SK-N-SH (cell line): Measurements from ENCODE around the gene CELF5. TPM values are rescaled to one million over a fixed set of nuclear protein-coding genes. Genes with fewer than 3 reads are reported as not detected.

Experiments used
- CTCF ChIA-PET: fragments of 300-600, 350-600 bp; formaldehyde crosslinking; extraction: SDS; loops from one replicate; lab custom pipeline; 2021; lab: Yijun Ruan, JAX
- POLR2A ChIA-PET: fragments of 350-600 bp; sonication (Branson Sonifier 250); formaldehyde crosslinking; extraction: SDS; loops from one replicate; lab custom pipeline; 2020; ENCODE audit warnings: antibody characterized with exemption, inconsistent platforms; lab: Yijun Ruan, JAX
- DNase-seq: peaks from one replicate; pipeline ENCODE4 v3.0.0; 2012
- H2AFZ ChIP-seq: fragments of 200-600 bp; sonication (generic); 2 replicates; pipeline ENCODE4 v1.8.1; 2016; ENCODE audit warnings: antibody characterized with exemption, mild to moderate bottlenecking, low read depth
- H3F3A ChIP-seq: fragments of 200-600 bp; sonication (generic); replicated peaks from 2 replicates; pipeline ENCODE3; 2016; ENCODE audit warnings: antibody characterized with exemption, mild to moderate bottlenecking; ENCODE audit not compliant: insufficient read depth
- H3K27ac ChIP-seq, 2 experiments: fragments of 200-500 bp in 1 of 2; fragments of 200-600 bp in 1 of 2; sonication (Bioruptor generic) in 1 of 2; sonication (generic), shearing (Covaris generic) in 1 of 2; 2 replicates each; pipeline versions ENCODE4 v1.5.1 to v1.6.1; 2014 to 2016; ENCODE audit warnings: low read depth in 2 of 2, inconsistent platforms in 1 of 2, low read length in 1 of 2, mild to moderate bottlenecking in 1 of 2, mixed read lengths in 1 of 2
- H3K27me3 ChIP-seq: fragments of 200-600 bp; sonication (generic), shearing (Covaris generic); 2 replicates; pipeline ENCODE4 v1.6.1; 2016; ENCODE audit warnings: mixed run types; ENCODE audit not compliant: insufficient read depth
- H3K36me3 ChIP-seq, 2 experiments: fragments of 200-500 bp in 1 of 2; fragments of 200-600 bp in 1 of 2; sonication (Bioruptor generic) in 1 of 2; sonication (generic) in 1 of 2; replicated peaks in 1 of 2; 2 replicates each; pipeline versions ENCODE3 to v1.5.1; 2014 to 2016; ENCODE audit warnings: low read length in 1 of 2, mild to moderate bottlenecking in 1 of 2; ENCODE audit not compliant: insufficient read depth in 2 of 2, control insufficient read depth in 1 of 2
- H3K4me1 ChIP-seq, 2 experiments: fragments of 200-500 bp in 1 of 2; fragments of 200-600 bp in 1 of 2; sonication (Bioruptor generic) in 1 of 2; sonication (generic), shearing (Covaris generic) in 1 of 2; 2 replicates each; pipeline versions ENCODE4 v1.5.1 to v1.6.1; 2014 to 2016; ENCODE audit warnings: low read depth in 1 of 2, low read length in 1 of 2, mixed run types in 1 of 2; ENCODE audit not compliant: insufficient read depth in 2 of 2, control insufficient read depth in 1 of 2
- H3K4me2 ChIP-seq: fragments of 200-600 bp; sonication (generic), shearing (Covaris generic); 2 replicates; pipeline ENCODE4 v1.6.1; 2017; ENCODE audit warnings: mixed run types
- H3K4me3 ChIP-seq, 2 experiments: fragments of 200-500 bp in 1 of 2; fragments of 200-600 bp in 1 of 2; sonication (Bioruptor generic) in 1 of 2; sonication (generic), shearing (Covaris generic) in 1 of 2; 2 replicates each; pipeline versions ENCODE4 v1.5.1 to v1.8.1; 2014 to 2016; ENCODE audit warnings: low read depth in 2 of 2, inconsistent platforms in 1 of 2, low read length in 1 of 2, mild to moderate bottlenecking in 1 of 2, mixed read lengths in 1 of 2, moderate library complexity in 1 of 2
- H3K79me2 ChIP-seq: fragments of 200-600 bp; sonication (generic); 2 replicates; pipeline ENCODE4 v1.8.1; 2017; ENCODE audit warnings: mild to moderate bottlenecking; ENCODE audit not compliant: insufficient read depth
- H3K9ac ChIP-seq: fragments of 200-600 bp; sonication (generic); 2 replicates; pipeline ENCODE4 v1.6.1; 2017; ENCODE audit warnings: mixed run types
- H3K9me2 ChIP-seq: fragments of 200-600 bp; sonication (generic); 2 replicates; pipeline ENCODE4 v1.6.1; 2017; ENCODE audit warnings: mixed run types
- H3K9me3 ChIP-seq: fragments of 200-600 bp; sonication (generic); 2 replicates; pipeline ENCODE4 v1.6.1; 2017; ENCODE audit warnings: mixed run types, mild to moderate bottlenecking, moderate library complexity
- H4K20me1 ChIP-seq: fragments of 200-600 bp; sonication (generic); 2 replicates; pipeline ENCODE4 v1.6.1; 2017; ENCODE audit warnings: mild to moderate bottlenecking, mixed run types; ENCODE audit not compliant: insufficient read depth
- CHD2 ChIP-seq: fragments of 150-350 bp; IDR thresholded peaks from 2 replicates; pipeline ENCODE4 v1.6.1; 2018; ENCODE audit warnings: low read length; ENCODE audit not compliant: partially characterized antibody
- CTCF ChIP-seq: fragments of 200-600 bp; sonication (generic); IDR thresholded peaks from 2 replicates; pipeline ENCODE4 v1.6.1; 2017; ENCODE audit warnings: antibody characterized with exemption, mild to moderate bottlenecking, moderate library complexity
- ELF1 ChIP-seq: IDR thresholded peaks from 2 replicates; pipeline ENCODE4 v1.4.0; 2012
- EZH2phosphoT487 ChIP-seq: fragments of 200-600 bp; sonication (generic); IDR thresholded peaks from 2 replicates; pipeline ENCODE4 v1.6.1; 2017; ENCODE audit warnings: low read depth, mixed run types, mild to moderate bottlenecking, antibody characterized with exemption, moderate library complexity, borderline replicate concordance
- FOSL2 ChIP-seq: IDR thresholded peaks from 2 replicates; pipeline ENCODE4 v1.4.0; 2012; ENCODE audit warnings: low read depth, mild to moderate bottlenecking, moderate library complexity, borderline replicate concordance
- FOXJ3 ChIP-seq: sonication (generic); formaldehyde crosslinking; IDR thresholded peaks from 2 replicates; pipeline ENCODE4 v1.5.1; 2020; ENCODE audit warnings: mild to moderate bottlenecking, missing genetic modification reagents
- FOXM1 ChIP-seq: IDR thresholded peaks from 2 replicates; pipeline ENCODE4 v1.4.0; 2012; ENCODE audit warnings: low read depth, mild to moderate bottlenecking
- PBX3 ChIP-seq: IDR thresholded peaks from 2 replicates; pipeline ENCODE4; 2012
- POLR2AphosphoS5 ChIP-seq: IDR thresholded peaks from 2 replicates; pipeline ENCODE4 v1.6.1; 2012; ENCODE audit warnings: low read depth, low read length
- RFX5 ChIP-seq: IDR thresholded peaks from 2 replicates; pipeline ENCODE4 v1.6.1; 2012; ENCODE audit warnings: mild to moderate bottlenecking, improper control_type of control experiment, low read length
- RXRA ChIP-seq: IDR thresholded peaks from 2 replicates; pipeline ENCODE4 v1.4.0; 2012; ENCODE audit warnings: low read depth, mild to moderate bottlenecking, borderline replicate concordance
- SIN3A ChIP-seq: IDR thresholded peaks from 2 replicates; pipeline ENCODE4 v1.6.1; 2012; ENCODE audit warnings: low read depth, mild to moderate bottlenecking, low read length, moderate library complexity, borderline replicate concordance
- TAF1 ChIP-seq: IDR thresholded peaks from 2 replicates; pipeline ENCODE4 v1.6.1; 2012; ENCODE audit warnings: low read depth, mild to moderate bottlenecking, low read length, moderate library complexity, borderline replicate concordance
- TEAD4 ChIP-seq: IDR thresholded peaks from 2 replicates; pipeline ENCODE4 v1.4.0; 2012; ENCODE audit warnings: mild to moderate bottlenecking, borderline replicate concordance; ENCODE audit not compliant: insufficient read depth
- USF1 ChIP-seq: IDR thresholded peaks from 2 replicates; pipeline ENCODE4 v1.4.0; 2012; ENCODE audit warnings: low read depth, borderline replicate concordance
- YY1 ChIP-seq: IDR thresholded peaks from 2 replicates; pipeline ENCODE4 v1.4.0; 2012; ENCODE audit warnings: low read depth, mild to moderate bottlenecking
- WGBS: methylation state at CpG from one replicate; pipeline ENCODE4 v1.1.6; 2017; ENCODE audit warnings: low lambda C conversion rate; 5-methylcytosine and 5-hydroxymethylcytosine counted together
- polyA plus RNA-seq, 3 experiments: library from polyadenylated mRNA; depleted of rRNA; stranded (reverse); fragments of >200 nt; gene quantifications; 2 replicates each; pipeline ENCODE4 v1.2.3, GENCODE V29; 2012
- TF ChIP-seq, protein P1 (sequence below): IDR thresholded peaks from 2 replicates; pipeline ENCODE4 v1.4.0; 2012; ENCODE audit warnings: low read depth, borderline replicate concordance
- TF ChIP-seq, protein P2 (sequence below): fragments of 150-350 bp; IDR thresholded peaks from 2 replicates; pipeline ENCODE4 v1.6.1; 2016; ENCODE audit warnings: mild to moderate bottlenecking, low read depth, low read length

The CELF5 gene
- polyA plus RNA-seq, 1 of the 3 experiments (the other 2 are of a cell fraction) = 0.33 TPM

DNA sequence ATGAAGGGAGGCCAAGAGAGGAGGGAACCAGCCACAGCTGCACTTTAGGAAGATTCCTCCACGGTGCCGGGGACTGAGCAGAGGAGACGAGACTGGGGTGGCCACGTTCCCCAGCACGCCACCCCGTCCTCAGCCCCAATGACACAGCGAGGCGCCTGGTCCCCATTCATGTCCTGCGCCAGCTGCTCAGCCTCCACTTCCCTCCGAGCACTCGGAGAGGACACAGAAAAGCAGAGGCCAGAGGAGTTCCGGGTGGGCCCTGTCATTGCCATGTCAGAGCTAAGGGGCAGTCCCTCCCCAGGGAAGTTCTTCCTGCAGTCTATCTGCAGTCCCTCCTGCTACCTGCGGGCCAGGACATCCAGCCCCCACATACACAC, 88.7 kb downstream of the CELF5 start:
- H3K4me2 ChIP-seq = no peak overlapping the region
- no peaks in the 10 kb centered on the region for H3K36me3 ChIP-seq
- H3K4me1 ChIP-seq = no peaks in the 10 kb centered on the region
- TF ChIP-seq USF1 (no peak), FOSL2 (no peak), TAF1 (no peak), ELF1 (no peak), RFX5 (no peak), FOXM1 (no peak), FOXJ3 (CRISPR knock-in tag) (no peak)
- H3K27me3 ChIP-seq = peaks cover 11% of the 10 kb centered on the region; the same call in 1 of the 2 replicates
- no peaks in the 10 kb centered on the region for H3K9me2 ChIP-seq
- no peak overlapping the region for H3K9ac ChIP-seq
- no peak overlapping the region for H3K4me3 ChIP-seq
- ChIA-PET POLR2A (interaction anchor here (0.7 kb wide), 1 partner anchor 13 kb away, joined by 5 read pairs; no protein-coding TSS in a partner anchor), CTCF (interaction anchor here (0.5 to 2.2 kb wide), 3 partner anchors 8 to 160 kb away, joined by 3 to 12 read pairs (median 8); no protein-coding TSS in a partner anchor)
- peak; percentile 27 for DNase-seq
- H2AFZ ChIP-seq = no peak overlapping the region
- H3F3A ChIP-seq = peaks cover 4% of the 10 kb centered on the region
- 0 out of 2 replicates have a peak, but pooled peaks cover 3% of the 10 kb centered on the region for H4K20me1 ChIP-seq
- WGBS = 47% methylated on average over 3 of the region's 13 CpGs
- no peak overlapping the region for H3K27ac ChIP-seq
- H3K79me2 ChIP-seq = no peaks in the 10 kb centered on the region
- no peaks in the 10 kb centered on the region for H3K9me3 ChIP-seq

DNA sequence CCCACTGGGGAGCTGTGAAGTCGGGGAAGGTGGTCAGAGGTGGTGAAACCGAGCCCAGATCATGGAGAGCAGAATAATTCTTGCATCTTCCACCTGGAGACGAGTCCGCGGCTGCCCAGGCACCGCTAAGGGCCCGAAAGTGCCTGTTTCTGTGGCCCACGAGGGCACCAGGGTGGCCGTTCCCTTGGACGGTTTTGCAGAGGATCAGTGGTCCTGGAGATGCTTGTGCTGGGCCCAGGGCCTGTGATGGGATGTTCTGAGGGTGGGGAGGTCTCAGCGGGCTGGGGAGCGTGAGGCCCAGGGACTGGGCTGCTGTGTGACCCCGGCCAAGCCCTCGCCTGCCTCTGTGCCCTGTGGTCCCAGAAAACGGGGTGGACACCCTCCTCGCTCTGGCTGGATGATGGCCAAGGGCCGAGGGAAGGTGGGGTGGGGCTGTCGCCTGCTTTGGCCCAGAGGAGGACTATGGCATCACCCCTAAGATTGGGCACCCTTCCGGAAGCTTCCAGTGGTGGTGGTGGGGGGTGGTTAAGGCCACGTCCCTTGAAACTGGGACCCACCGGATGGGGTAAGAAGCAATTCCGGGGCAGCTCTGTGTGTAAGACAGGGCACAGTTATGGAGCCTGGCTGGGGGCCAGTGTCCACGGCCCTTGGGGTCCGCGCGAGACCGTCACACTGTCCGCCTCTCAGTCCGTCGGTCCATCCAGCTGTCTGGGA, 90.7 kb downstream of the CELF5 start:
- 0 out of 2 replicates have a peak, but pooled peaks cover 3% of the 10 kb centered on the region for H4K20me1 ChIP-seq
- H3K27ac ChIP-seq = no peak overlapping the region
- peak; percentile 33 for DNase-seq
- peaks cover 7% of the 10 kb centered on the region for H3F3A ChIP-seq
- H3K4me1 ChIP-seq = no peaks in the 10 kb centered on the region
- CTCF ChIA-PET = interaction anchor here (0.7 to 2.2 kb wide), 5 partner anchors 10 to 272 kb away, joined by 3 to 12 read pairs (median 4); partner anchors contain the start of gene SMIM44
- no peak overlapping the region for H3K4me2 ChIP-seq
- no peaks in the 10 kb centered on the region for H3K36me3 ChIP-seq
- H3K4me3 ChIP-seq = no peak overlapping the region
- no peaks in the 10 kb centered on the region for H3K9me2 ChIP-seq
- H3K27me3 ChIP-seq = peaks cover 13% of the 10 kb centered on the region; the same call in 1 of the 2 replicates
- no peak for TF ChIP-seq TAF1
- no peak for TF ChIP-seq CHD2
- TF ChIP-seq YY1 = no peak
- no peak for TF ChIP-seq CTCF
- TF ChIP-seq, protein P1, sequence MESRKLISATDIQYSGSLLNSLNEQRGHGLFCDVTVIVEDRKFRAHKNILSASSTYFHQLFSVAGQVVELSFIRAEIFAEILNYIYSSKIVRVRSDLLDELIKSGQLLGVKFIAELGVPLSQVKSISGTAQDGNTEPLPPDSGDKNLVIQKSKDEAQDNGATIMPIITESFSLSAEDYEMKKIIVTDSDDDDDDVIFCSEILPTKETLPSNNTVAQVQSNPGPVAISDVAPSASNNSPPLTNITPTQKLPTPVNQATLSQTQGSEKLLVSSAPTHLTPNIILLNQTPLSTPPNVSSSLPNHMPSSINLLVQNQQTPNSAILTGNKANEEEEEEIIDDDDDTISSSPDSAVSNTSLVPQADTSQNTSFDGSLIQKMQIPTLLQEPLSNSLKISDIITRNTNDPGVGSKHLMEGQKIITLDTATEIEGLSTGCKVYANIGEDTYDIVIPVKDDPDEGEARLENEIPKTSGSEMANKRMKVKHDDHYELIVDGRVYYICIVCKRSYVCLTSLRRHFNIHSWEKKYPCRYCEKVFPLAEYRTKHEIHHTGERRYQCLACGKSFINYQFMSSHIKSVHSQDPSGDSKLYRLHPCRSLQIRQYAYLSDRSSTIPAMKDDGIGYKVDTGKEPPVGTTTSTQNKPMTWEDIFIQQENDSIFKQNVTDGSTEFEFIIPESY = no peak
- no peak for TF ChIP-seq POLR2AphosphoS5
- no peak for TF ChIP-seq FOXM1
- no peak for TF ChIP-seq RXRA
- TF ChIP-seq SIN3A = no peak
- TF ChIP-seq, protein P2, sequence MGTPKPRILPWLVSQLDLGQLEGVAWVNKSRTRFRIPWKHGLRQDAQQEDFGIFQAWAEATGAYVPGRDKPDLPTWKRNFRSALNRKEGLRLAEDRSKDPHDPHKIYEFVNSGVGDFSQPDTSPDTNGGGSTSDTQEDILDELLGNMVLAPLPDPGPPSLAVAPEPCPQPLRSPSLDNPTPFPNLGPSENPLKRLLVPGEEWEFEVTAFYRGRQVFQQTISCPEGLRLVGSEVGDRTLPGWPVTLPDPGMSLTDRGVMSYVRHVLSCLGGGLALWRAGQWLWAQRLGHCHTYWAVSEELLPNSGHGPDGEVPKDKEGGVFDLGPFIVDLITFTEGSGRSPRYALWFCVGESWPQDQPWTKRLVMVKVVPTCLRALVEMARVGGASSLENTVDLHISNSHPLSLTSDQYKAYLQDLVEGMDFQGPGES = no peak
- no peak for TF ChIP-seq FOXJ3 (CRISPR knock-in tag)
- TF ChIP-seq ELF1 = no peak
- no peak for TF ChIP-seq EZH2phosphoT487
- TF ChIP-seq PBX3 = no peak
- TF ChIP-seq TEAD4 = no peak
- no peak overlapping the region for H2AFZ ChIP-seq
- WGBS = 76% methylated on average over 19 of the region's 30 CpGs
- no peak overlapping the region for H3K9ac ChIP-seq
- POLR2A ChIA-PET = no interaction called here
- H3K9me3 ChIP-seq = no peaks in the 10 kb centered on the region
- H3K79me2 ChIP-seq = no peaks in the 10 kb centered on the region
